H4 (cell line): ENCODE results near the gene AGAP5. TPM values are rescaled to one million over a fixed set of nuclear protein-coding genes. Genes with fewer than 3 reads are reported as not detected.

Experiments used
- DNase-seq: peaks from one replicate; pipeline ENCODE4 v3.0.0-alpha.2; 2015; ENCODE audit warnings: low spot score
- total RNA-seq: library from RNA; depleted of rRNA; stranded (reverse); fragments of >200 nt; shearing (Covaris generic); gene quantifications from 2 replicates; pipeline ENCODE4 v1.2.3, GENCODE V29; 2014; rRNA removed

Gene AGAP5
- total RNA-seq, 1 experiment from 2014 or later, result 1.7 TPM

DNA sequence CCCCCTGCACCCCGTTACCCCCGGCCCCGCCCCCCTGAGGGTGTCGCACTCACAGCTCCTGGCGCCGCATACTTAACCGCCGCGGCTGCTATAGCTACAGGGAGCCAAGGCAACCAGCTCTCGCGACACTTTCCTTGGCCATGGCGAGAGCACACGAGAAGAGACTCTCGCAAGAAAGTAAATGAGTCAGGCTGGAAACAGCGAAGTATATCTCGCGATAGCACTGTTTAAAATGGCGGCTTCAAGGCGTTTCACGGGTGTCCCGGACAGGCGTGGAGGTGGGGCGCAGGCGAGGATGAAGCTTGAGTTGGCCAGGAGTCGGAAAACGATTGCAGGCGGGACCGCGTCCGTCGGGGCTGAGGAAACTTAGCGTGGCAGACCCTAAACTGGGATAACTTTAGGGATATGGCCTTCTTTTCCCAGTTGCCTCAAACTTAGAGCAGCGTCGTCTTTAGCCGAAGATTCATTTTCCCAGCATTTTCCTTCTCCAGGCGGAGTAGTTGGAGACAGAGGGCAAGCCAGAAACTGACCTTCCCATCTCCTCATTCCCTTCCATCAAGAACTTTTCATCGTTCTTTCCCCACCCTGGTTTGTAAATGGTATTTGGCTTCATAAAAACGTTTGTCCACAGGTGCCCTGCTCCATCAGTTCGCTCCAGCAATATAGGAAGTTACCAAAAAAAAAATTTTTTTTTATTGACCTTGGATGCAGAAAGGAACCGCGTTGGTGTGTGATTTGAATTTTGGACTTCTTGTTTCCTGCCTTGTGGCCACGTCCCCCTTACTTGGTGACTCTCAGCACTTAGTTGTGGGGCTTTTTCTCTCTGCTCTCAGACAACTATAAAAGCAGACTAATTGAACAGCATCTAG, 71.8 kb downstream of the AGAP5 start:
- DNase-seq, result peak; percentile 97

GRCh38 chr10:73625004-73625883, 72.7 kb downstream of the AGAP5 start:
- no peak for DNase-seq

Other genes with a start within 250 kb of the AGAP5 start
- gene PPP3CB, start 202.1 kb downstream of the AGAP5 start, total RNA-seq, result 11.3 and 13.4 TPM in 2 replicates
- 16.6 and 19.1 TPM in 2 replicates for gene USP54, start 106.8 kb downstream of the AGAP5 start, total RNA-seq
- 0.33 TPM in 1 of 2 replicates, not detected in the other for gene MYOZ1, start 56.6 kb downstream of the AGAP5 start, total RNA-seq
- gene SYNPO2L, start 42.1 kb downstream of the AGAP5 start, total RNA-seq, result 0.02 TPM in 1 of 2 replicates, not detected in the other
- 49.6 and 56.8 TPM in 2 replicates for gene SEC24C, start 46.3 kb upstream of the AGAP5 start, total RNA-seq
- gene CHCHD1, start 83.9 kb upstream of the AGAP5 start, total RNA-seq, result 82.5 and 100 TPM in 2 replicates
- gene ZSWIM8, start 87.5 kb upstream of the AGAP5 start, total RNA-seq, result 11.2 and 19.6 TPM in 2 replicates
- 8.5 and 14.8 TPM in 2 replicates for gene NDST2, start 113.5 kb upstream of the AGAP5 start, total RNA-seq
- gene CAMK2G, start 176.4 kb upstream of the AGAP5 start, total RNA-seq, result 24.1 and 27.4 TPM in 2 replicates
- gene PLAU, start 213.0 kb upstream of the AGAP5 start, total RNA-seq, result 149 and 153 TPM in 2 replicates